DOHH2 (cell line): Measurements from ENCODE around the gene ADAMTS13.

Source experiments
- EZH2phosphoT487 ChIP-seq: fragments of 200-600 bp; sonication (generic); IDR thresholded peaks from 2 replicates; pipeline ENCODE4 v1.6.1; 2017; ENCODE audit warnings: borderline replicate concordance, mild to moderate bottlenecking, antibody characterized with exemption, low read length, moderate library complexity, mixed read lengths
- TF ChIP-seq, protein P1 (sequence below): fragments of 200-600 bp; sonication (generic); IDR thresholded peaks from one replicate; pipeline ENCODE4 v1.5.1; 2014; ENCODE audit warnings: antibody characterized with exemption, mild to moderate bottlenecking, low read depth, low read length; ENCODE audit not compliant: poor library complexity, severe bottlenecking

DNA sequence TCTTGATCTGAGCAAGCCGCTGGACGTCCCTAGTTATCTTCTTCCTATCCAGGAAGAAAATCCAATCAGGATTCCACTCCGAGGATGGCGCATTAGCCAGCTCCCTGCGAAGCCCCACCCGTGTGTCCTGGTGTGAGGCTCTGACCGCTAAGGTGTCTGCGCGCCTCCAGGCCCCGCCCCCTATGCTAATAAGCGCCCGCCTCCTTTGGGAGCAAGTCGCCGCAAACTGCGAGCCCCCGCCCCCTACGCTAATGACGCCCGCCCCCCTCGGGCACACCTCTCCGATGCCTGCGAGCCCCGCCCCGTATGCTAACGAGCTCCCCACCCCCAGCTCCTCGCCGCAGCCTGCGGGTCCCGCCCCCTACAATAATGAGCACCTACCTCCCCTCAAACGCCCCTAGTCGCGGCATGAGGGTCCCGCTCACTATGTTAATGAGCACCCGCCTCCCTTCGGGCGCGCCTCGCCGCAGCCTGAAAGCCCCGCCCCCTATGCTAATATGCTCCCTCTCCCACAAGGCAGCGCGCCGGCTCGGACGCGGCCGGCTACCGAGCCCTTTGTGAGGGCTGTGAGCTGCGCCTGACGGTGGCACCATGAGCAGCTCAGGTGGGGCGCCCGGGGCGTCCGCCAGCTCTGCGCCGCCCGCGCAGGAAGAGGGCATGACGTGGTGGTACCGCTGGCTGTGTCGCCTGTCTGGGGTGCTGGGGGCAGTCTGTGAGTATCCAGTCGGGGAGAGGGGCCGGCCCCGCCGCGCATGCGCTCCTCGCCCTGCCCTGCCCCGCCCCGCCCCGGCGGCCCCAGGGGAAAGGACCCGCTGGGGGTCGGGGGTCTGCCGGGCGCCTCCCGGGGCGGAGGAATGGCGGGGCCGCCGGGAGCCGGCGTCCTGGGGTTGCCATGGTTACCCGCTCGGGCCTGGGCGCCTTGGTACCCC, 37.6 kb downstream of the ADAMTS13 start, which contains the start of gene CACFD1:
- TF ChIP-seq, protein P1, sequence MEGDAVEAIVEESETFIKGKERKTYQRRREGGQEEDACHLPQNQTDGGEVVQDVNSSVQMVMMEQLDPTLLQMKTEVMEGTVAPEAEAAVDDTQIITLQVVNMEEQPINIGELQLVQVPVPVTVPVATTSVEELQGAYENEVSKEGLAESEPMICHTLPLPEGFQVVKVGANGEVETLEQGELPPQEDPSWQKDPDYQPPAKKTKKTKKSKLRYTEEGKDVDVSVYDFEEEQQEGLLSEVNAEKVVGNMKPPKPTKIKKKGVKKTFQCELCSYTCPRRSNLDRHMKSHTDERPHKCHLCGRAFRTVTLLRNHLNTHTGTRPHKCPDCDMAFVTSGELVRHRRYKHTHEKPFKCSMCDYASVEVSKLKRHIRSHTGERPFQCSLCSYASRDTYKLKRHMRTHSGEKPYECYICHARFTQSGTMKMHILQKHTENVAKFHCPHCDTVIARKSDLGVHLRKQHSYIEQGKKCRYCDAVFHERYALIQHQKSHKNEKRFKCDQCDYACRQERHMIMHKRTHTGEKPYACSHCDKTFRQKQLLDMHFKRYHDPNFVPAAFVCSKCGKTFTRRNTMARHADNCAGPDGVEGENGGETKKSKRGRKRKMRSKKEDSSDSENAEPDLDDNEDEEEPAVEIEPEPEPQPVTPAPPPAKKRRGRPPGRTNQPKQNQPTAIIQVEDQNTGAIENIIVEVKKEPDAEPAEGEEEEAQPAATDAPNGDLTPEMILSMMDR = no peak
- no peak for TF ChIP-seq EZH2phosphoT487
